CD14-positive monocyte (primary cell): ENCODE data around the gene PLA2G1B. TPM values are rescaled to one million over a fixed set of nuclear protein-coding genes. Genes with fewer than 3 reads are reported as not detected.

Experiments
- DNase-seq, 3 donors: peaks; one replicate each; pipeline ENCODE4 v3.0.0-alpha.2; 2011 to 2022
- H2AFZ ChIP-seq: 2 replicates; pipeline ENCODE4 v1.6.0; 2012; ENCODE audit warnings: mild to moderate bottlenecking, low read depth, low read length, inconsistent platforms; ENCODE audit not compliant: insufficient read depth, poor library complexity, severe bottlenecking
- H3K27ac ChIP-seq, 2 donors: 1 replicate in 1 of 2; 2 replicates in 1 of 2; pipeline ENCODE4 v1.5.1; 2012 to 2013; ENCODE audit warnings: low read length in 2 of 2, control low read depth in 1 of 2, inconsistent platforms in 1 of 2, low read depth in 1 of 2, mild to moderate bottlenecking in 1 of 2
- H3K27me3 ChIP-seq, 2 donors: one replicate each; pipeline versions ENCODE4 v1.6.0 to v1.6.1; 2011 to 2013; ENCODE audit warnings: low read length in 2 of 2; ENCODE audit not compliant: control insufficient read depth in 2 of 2, insufficient read depth in 2 of 2
- H3K36me3 ChIP-seq, 2 donors: replicated peaks in 1 of 2; 1 replicate in 1 of 2; 2 replicates in 1 of 2; pipeline versions ENCODE4 v1.5.1 to v1.6.1; 2012 to 2013; ENCODE audit warnings: low read length in 2 of 2, control low read depth in 1 of 2, inconsistent platforms in 1 of 2, mild to moderate bottlenecking in 1 of 2; ENCODE audit not compliant: insufficient read depth in 2 of 2, control insufficient read depth in 1 of 2
- H3K4me1 ChIP-seq, 2 donors: 1 replicate in 1 of 2; 2 replicates in 1 of 2; pipeline versions ENCODE4 v1.5.1 to v1.6.1; 2012 to 2013; ENCODE audit warnings: low read length in 2 of 2, control low read depth in 1 of 2, inconsistent platforms in 1 of 2, mild to moderate bottlenecking in 1 of 2, moderate library complexity in 1 of 2; ENCODE audit not compliant: insufficient read depth in 2 of 2, control insufficient read depth in 1 of 2
- H3K4me2 ChIP-seq: replicated peaks from 2 replicates; pipeline ENCODE3; 2012; ENCODE audit warnings: low read length, moderate library complexity, mild to moderate bottlenecking; ENCODE audit not compliant: poor library complexity, severe bottlenecking; ENCODE audit errors: extremely low read depth
- H3K4me3 ChIP-seq, 3 experiments: fragments of 200-600 bp in 1 of 3; sonication (generic) in 1 of 3; replicated peaks in 1 of 3; 1 replicate in 2 of 3; 2 replicates in 1 of 3; pipeline ENCODE4 v1.5.1; 2011 to 2013; ENCODE audit warnings: low read length in 3 of 3, mild to moderate bottlenecking in 3 of 3, control low read depth in 2 of 3, low read depth in 2 of 3, inconsistent platforms in 1 of 3, moderate library complexity in 1 of 3
- H3K79me2 ChIP-seq: 2 replicates; pipeline ENCODE4 v1.6.0; 2012; ENCODE audit warnings: mild to moderate bottlenecking, control low read depth, inconsistent platforms, low read length, moderate library complexity; ENCODE audit not compliant: insufficient read depth
- H3K9ac ChIP-seq: 2 replicates; pipeline ENCODE4 v1.6.0; 2017; ENCODE audit warnings: low read length, mild to moderate bottlenecking; ENCODE audit not compliant: insufficient read depth, poor library complexity, severe bottlenecking
- H3K9me3 ChIP-seq, 2 donors: replicated peaks in 1 of 2; 1 replicate in 1 of 2; 2 replicates in 1 of 2; pipeline versions ENCODE4 v1.5.1 to v1.6.1; 2012 to 2013; ENCODE audit warnings: low read length in 2 of 2, control low read depth in 1 of 2; ENCODE audit not compliant: control insufficient read depth in 1 of 2, insufficient read depth in 1 of 2
- H4K20me1 ChIP-seq: 2 replicates; pipeline ENCODE4 v1.6.0; 2012; ENCODE audit warnings: mild to moderate bottlenecking, low read length, control low read depth, moderate library complexity; ENCODE audit not compliant: insufficient read depth
- H3K27ac Mint-ChIP-seq, 7 donors: one replicate each; pipeline ENCODE4 v1.8.0; 2020; ENCODE audit warnings: mild to moderate bottlenecking in 7 of 7, mixed read lengths in 7 of 7, moderate library complexity in 6 of 7, inconsistent platforms in 2 of 7
- H3K27me3 Mint-ChIP-seq, 3 donors: one replicate each; pipeline ENCODE4 v1.8.0; 2021 to 2022; ENCODE audit warnings: low read depth in 3 of 3, mild to moderate bottlenecking in 3 of 3, mixed read lengths in 3 of 3, moderate library complexity in 3 of 3, inconsistent platforms in 1 of 3
- H3K36me3 Mint-ChIP-seq, 2 donors: one replicate each; pipeline ENCODE4 v1.8.0; 2020; ENCODE audit warnings: mixed read lengths in 2 of 2, inconsistent platforms in 1 of 2, mild to moderate bottlenecking in 1 of 2
- H3K4me1 Mint-ChIP-seq: one replicate; pipeline ENCODE4 v1.8.0; 2020; ENCODE audit warnings: mild to moderate bottlenecking, mixed read lengths
- H3K4me3 Mint-ChIP-seq, 2 donors: one replicate each; pipeline ENCODE4 v1.8.0; 2020; ENCODE audit warnings: mild to moderate bottlenecking in 2 of 2, mixed read lengths in 2 of 2, moderate library complexity in 1 of 2
- H3K9me3 Mint-ChIP-seq, 7 donors: one replicate each; pipeline ENCODE4 v1.8.0; 2020 to 2022; ENCODE audit warnings: mixed read lengths in 7 of 7, mild to moderate bottlenecking in 6 of 7, moderate library complexity in 6 of 7, inconsistent platforms in 2 of 7
- WGBS: methylation state at CpG from one replicate; pipeline ENCODE4 v1.1.5; 2013; ENCODE audit warnings: missing lambda C conversion rate; ENCODE audit not compliant: insufficient coverage; 5-methylcytosine and 5-hydroxymethylcytosine counted together
- intact Hi-C, 2 donors: fragments of 100-400 bp; cut with micrococcal nuclease; formaldehyde crosslinking; loops; one replicate each; pipeline versions ENCODE4 v1.15.0 to v1.15.1; 2023
- polyA plus RNA-seq, 3 donors: library from polyadenylated mRNA; depleted of rRNA in 1 of 3; unstranded in 2 of 3; stranded (reverse) in 1 of 3; fragments of 300-500 nt in 2 of 3; fragments of >200 nt in 1 of 3; fragmentation: Illumina TruSeq in 2 of 3; gene quantifications; 1 replicate in 2 of 3; 2 replicates in 1 of 3; pipeline ENCODE4 v1.2.3, GENCODE V29; 2012 to 2021
- TF ChIP-seq, protein P1 (sequence below): fragments of 200-600 bp; IDR thresholded peaks from one replicate; pipeline ENCODE4 v1.8.0; 2022; ENCODE audit warnings: antibody characterized with exemption, mild to moderate bottlenecking

The PLA2G1B gene
- polyA plus RNA-seq, 3 donors = not detected

DNA sequence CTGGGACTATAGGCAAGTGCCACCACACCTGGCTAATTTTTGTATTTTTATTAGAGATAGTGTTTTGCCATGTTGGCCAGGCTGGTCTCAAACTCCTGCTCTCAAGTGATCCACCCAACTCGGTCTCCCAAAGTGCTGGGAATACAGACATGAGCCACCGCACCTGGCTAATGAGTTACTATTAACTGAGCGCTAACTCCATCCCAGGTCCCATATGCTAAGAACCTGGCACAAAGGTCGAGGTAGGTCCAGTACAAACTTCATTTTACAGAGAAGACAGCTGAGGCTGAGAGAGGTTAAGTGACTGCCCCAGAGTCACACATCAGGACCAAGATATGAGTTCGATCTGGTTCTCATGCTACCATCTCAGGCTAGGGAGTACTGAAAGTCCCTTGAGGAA lies 4.5 kb upstream of the PLA2G1B start:
- no peak overlapping the region for H2AFZ ChIP-seq
- H3K27ac ChIP-seq = no peak overlapping the region
- intact Hi-C loops = no loop called here
- no peaks in the 10 kb centered on the region for H3K79me2 ChIP-seq
- H3K4me3 ChIP-seq = no peak overlapping the region
- no peak overlapping the region for H3K4me2 ChIP-seq
- Mint-ChIP-seq H3K4me3 (no peak overlapping the region), H3K27ac (no peak overlapping the region), H3K36me3 (no peaks in the 10 kb centered on the region), H3K4me1 (no peaks in the 10 kb centered on the region), H3K9me3 (peaks cover 6 to 17% (median 16%) of the 10 kb centered on the region in 7 donors), H3K27me3 (peaks cover 0 to 8% (median 4%) of the 10 kb centered on the region in 3 donors)
- H3K4me1 ChIP-seq = no peaks in the 10 kb centered on the region
- H3K9ac ChIP-seq = no peak overlapping the region
- DNase-seq = no peak
- peaks cover 10 to 13% of the 10 kb centered on the region in 2 donors for H3K9me3 ChIP-seq
- 100% methylated on average over 3 of the region's 5 CpGs for WGBS
- no peaks in the 10 kb centered on the region for H3K36me3 ChIP-seq
- H3K27me3 ChIP-seq = no peaks in the 10 kb centered on the region
- TF ChIP-seq, protein P1, sequence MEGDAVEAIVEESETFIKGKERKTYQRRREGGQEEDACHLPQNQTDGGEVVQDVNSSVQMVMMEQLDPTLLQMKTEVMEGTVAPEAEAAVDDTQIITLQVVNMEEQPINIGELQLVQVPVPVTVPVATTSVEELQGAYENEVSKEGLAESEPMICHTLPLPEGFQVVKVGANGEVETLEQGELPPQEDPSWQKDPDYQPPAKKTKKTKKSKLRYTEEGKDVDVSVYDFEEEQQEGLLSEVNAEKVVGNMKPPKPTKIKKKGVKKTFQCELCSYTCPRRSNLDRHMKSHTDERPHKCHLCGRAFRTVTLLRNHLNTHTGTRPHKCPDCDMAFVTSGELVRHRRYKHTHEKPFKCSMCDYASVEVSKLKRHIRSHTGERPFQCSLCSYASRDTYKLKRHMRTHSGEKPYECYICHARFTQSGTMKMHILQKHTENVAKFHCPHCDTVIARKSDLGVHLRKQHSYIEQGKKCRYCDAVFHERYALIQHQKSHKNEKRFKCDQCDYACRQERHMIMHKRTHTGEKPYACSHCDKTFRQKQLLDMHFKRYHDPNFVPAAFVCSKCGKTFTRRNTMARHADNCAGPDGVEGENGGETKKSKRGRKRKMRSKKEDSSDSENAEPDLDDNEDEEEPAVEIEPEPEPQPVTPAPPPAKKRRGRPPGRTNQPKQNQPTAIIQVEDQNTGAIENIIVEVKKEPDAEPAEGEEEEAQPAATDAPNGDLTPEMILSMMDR = no peak
- H4K20me1 ChIP-seq = no peaks in the 10 kb centered on the region

DNA sequence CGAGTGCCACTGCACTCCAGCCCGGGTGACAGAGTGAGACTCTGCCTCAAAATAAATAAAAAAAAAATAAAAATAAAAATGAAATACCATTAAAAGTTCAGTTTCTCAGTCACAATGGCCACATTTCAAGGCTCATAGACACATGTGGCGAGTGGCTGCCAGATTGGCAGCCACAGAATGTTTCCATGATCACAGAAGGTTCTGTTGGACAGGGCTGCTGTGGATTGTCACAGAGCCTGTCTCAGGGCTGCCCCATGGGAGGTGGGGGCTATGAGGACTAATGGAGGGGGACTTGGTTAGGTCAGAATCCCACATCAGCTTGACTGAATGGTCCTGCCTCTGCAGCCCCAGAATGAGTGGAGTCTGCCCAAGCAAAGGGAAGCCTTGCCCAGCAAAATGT lies 3.8 kb upstream of the PLA2G1B start:
- WGBS = no CpG with 5 or more reads among the region's 3 CpGs
- H3K27ac Mint-ChIP-seq = no peak overlapping the region

More for the DNA sequence above, 3.8 kb upstream of the PLA2G1B start:
- Mint-ChIP-seq H3K9me3 (peaks cover 5 to 11% (median 9%) of the 10 kb centered on the region in 7 donors), H3K36me3 (no peaks in the 10 kb centered on the region), H3K4me3 (no peak overlapping the region), H3K4me1 (no peaks in the 10 kb centered on the region), H3K27me3 (peaks cover 0 to 8% (median 4%) of the 10 kb centered on the region in 3 donors)
- H3K9ac ChIP-seq = no peak overlapping the region
- H4K20me1 ChIP-seq = no peaks in the 10 kb centered on the region
- H3K4me3 ChIP-seq = no peak overlapping the region
- peaks cover 3 to 7% of the 10 kb centered on the region in 2 donors for H3K9me3 ChIP-seq
- H3K4me2 ChIP-seq = no peak overlapping the region
- intact Hi-C loops = no loop called here
- H3K27me3 ChIP-seq = no peaks in the 10 kb centered on the region
- H3K27ac ChIP-seq = no peak overlapping the region
- no peaks in the 10 kb centered on the region for H3K4me1 ChIP-seq
- no peaks in the 10 kb centered on the region for H3K36me3 ChIP-seq
- H2AFZ ChIP-seq = no peak overlapping the region
- DNase-seq = no peak
- H3K79me2 ChIP-seq = no peaks in the 10 kb centered on the region
- TF ChIP-seq, protein P1 = no peak
